Mesendoderm (in vitro differentiated cells): Measurements from ENCODE around the gene DOK7.

Experiments
- DNase-seq: peaks from one replicate; pipeline ENCODE4 v3.0.0; 2013
- H2AK5ac ChIP-seq: 2 replicates; pipeline ENCODE4 v1.6.1; 2013; ENCODE audit warnings: low read length, inconsistent platforms
- H2BK120ac ChIP-seq: 2 replicates; pipeline ENCODE4 v1.6.1; 2013; ENCODE audit warnings: low read depth, mild to moderate bottlenecking, low read length, moderate library complexity, mixed read lengths
- H2BK15ac ChIP-seq: replicated peaks from 2 replicates; pipeline ENCODE4 v1.6.1; 2013; ENCODE audit warnings: low read depth, mild to moderate bottlenecking, moderate library complexity
- H2BK5ac ChIP-seq: 2 replicates; pipeline ENCODE4 v1.6.1; 2013; ENCODE audit warnings: low read length, inconsistent platforms
- H3K18ac ChIP-seq: 2 replicates; pipeline ENCODE4 v1.6.1; 2013; ENCODE audit warnings: mild to moderate bottlenecking, low read length, mixed read lengths
- H3K23ac ChIP-seq: one replicate; pipeline ENCODE4 v1.6.1; 2013; ENCODE audit warnings: low read length
- H3K27ac ChIP-seq: 2 replicates; pipeline ENCODE4 v1.5.1; 2013; ENCODE audit warnings: low read depth, mild to moderate bottlenecking, inconsistent platforms, low read length, moderate library complexity
- H3K27me3 ChIP-seq: 2 replicates; pipeline ENCODE4 v1.6.1; 2013; ENCODE audit warnings: low read length, control low read depth, mild to moderate bottlenecking, inconsistent platforms; ENCODE audit not compliant: insufficient read depth, poor library complexity
- H3K36me3 ChIP-seq: 2 replicates; pipeline ENCODE4 v1.6.1; 2013; ENCODE audit warnings: low read length, inconsistent platforms; ENCODE audit not compliant: control insufficient read depth, insufficient read depth
- H3K4ac ChIP-seq: one replicate; pipeline ENCODE4 v1.6.1; 2013; ENCODE audit warnings: low read depth, mild to moderate bottlenecking, low read length, moderate library complexity
- H3K4me1 ChIP-seq: 2 replicates; pipeline ENCODE4 v1.6.1; 2013; ENCODE audit warnings: low read depth, low read length, inconsistent platforms; ENCODE audit not compliant: control insufficient read depth
- H3K4me2 ChIP-seq: 2 replicates; pipeline ENCODE4 v1.6.1; 2013; ENCODE audit warnings: low read length
- H3K4me3 ChIP-seq: 2 replicates; pipeline ENCODE4 v1.5.1; 2013; ENCODE audit warnings: mild to moderate bottlenecking, low read length
- H3K56ac ChIP-seq: one replicate; pipeline ENCODE4 v1.6.1; 2013; ENCODE audit warnings: low read length
- H3K79me1 ChIP-seq: 2 replicates; pipeline ENCODE4 v1.6.1; 2013; ENCODE audit warnings: low read length, inconsistent platforms
- H3K79me2 ChIP-seq: 2 replicates; pipeline ENCODE4 v1.6.1; 2013; ENCODE audit warnings: mild to moderate bottlenecking, low read length; ENCODE audit not compliant: control insufficient read depth, insufficient read depth
- H3K9ac ChIP-seq: 2 replicates; pipeline ENCODE4 v1.6.1; 2013; ENCODE audit warnings: low read length, inconsistent platforms
- H4K5ac ChIP-seq: one replicate; pipeline ENCODE4 v1.6.1; 2013; ENCODE audit warnings: low read length
- H4K8ac ChIP-seq: one replicate; pipeline ENCODE4 v1.6.1; 2013; ENCODE audit warnings: low read depth, mild to moderate bottlenecking, control low read depth, low read length, moderate library complexity
- WGBS: extraction: QIAGEN DNeasy Blood & Tissue Kit; methylation state at CpG from one replicate; pipeline ENCODE4 v1.1.7; 2013; ENCODE audit warnings: low lambda C conversion rate, missing lambda C conversion rate; ENCODE audit not compliant: insufficient coverage; ENCODE audit errors: extremely low coverage; 5-methylcytosine and 5-hydroxymethylcytosine counted together

DOK7 gene

DNA sequence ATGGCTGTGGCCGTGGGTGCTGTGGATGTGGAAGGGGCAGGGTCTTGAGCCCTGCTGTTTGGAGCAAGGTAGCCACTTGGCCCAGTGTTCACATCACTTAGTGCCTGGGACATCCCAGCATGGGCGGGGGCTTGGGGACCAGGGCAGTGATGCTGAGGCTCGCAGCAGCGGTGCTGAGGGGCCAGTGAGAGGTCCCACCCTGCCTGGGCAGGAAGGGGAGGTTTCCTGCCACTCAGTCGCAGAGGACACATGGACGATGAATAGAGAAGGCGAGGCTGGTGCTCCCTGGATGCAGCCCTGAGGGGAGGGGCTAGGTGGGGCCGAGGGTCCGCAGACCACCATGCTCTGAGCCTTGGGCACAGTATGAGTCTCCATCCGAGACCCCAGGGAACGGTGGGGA lies 25.7 kb downstream of the DOK7 start:
- Histone ChIP-seq H3K18ac (no peak overlapping the region), H4K8ac (no peak overlapping the region), H3K27ac (no peak overlapping the region), H2AK5ac (no peak overlapping the region), H4K5ac (no peak overlapping the region), H2BK120ac (no peak overlapping the region), H3K36me3 (no peaks in the 10 kb centered on the region), H3K79me2 (no peaks in the 10 kb centered on the region), H3K4me2 (no peak overlapping the region), H2BK15ac (no peak overlapping the region), H3K23ac (no peak overlapping the region), H3K79me1 (no peaks in the 10 kb centered on the region), H2BK5ac (no peak overlapping the region), H3K27me3 (no peaks in the 10 kb centered on the region), H3K4me3 (no peak overlapping the region), H3K4ac (no peak overlapping the region), H3K9ac (no peak overlapping the region), H3K4me1 (no peaks in the 10 kb centered on the region), H3K56ac (no peak overlapping the region)
- WGBS = no CpG with 5 or more reads among the region's 11 CpGs
- no peak for DNase-seq

DNA sequence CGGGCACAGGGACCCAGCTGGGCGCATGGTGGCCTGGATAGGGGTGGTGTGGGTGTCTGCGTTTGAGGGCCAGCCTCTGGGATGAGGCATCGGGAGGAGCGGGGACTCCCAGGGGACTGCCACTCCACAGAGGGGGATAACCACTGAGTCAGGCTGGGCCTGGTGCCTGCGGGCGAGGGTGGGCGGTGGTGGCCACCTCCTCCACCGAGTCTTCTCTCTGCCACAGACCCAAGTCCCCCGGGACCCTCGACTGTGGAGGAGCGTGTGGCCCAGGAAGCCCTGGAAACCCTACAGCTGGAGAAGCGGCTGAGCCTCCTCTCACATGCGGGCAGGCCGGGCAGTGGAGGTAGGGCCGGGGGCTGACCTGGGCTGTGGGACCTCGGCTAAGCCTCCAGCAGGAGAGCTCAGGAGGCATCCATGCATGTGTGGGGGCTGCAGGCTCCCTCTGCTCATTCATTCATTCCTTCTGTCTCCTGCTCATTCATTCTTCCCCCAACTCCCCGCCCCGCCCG lies 26.4 kb downstream of the DOK7 start:
- no peak overlapping the region for H2AK5ac ChIP-seq
- no peaks in the 10 kb centered on the region for H3K27me3 ChIP-seq
- no peaks in the 10 kb centered on the region for H3K79me1 ChIP-seq
- no peaks in the 10 kb centered on the region for H3K79me2 ChIP-seq
- H3K18ac ChIP-seq = no peak overlapping the region
- no peak overlapping the region for H4K5ac ChIP-seq
- H2BK15ac ChIP-seq = no peak overlapping the region
- H3K27ac ChIP-seq = no peak overlapping the region
- no peak overlapping the region for H3K9ac ChIP-seq
- no peaks in the 10 kb centered on the region for H3K36me3 ChIP-seq
- H3K23ac ChIP-seq = no peak overlapping the region
- no peak overlapping the region for H3K56ac ChIP-seq
- no peaks in the 10 kb centered on the region for H3K4me1 ChIP-seq
- H2BK5ac ChIP-seq = no peak overlapping the region
- H3K4me2 ChIP-seq = no peak overlapping the region
- no peak overlapping the region for H2BK120ac ChIP-seq
- H4K8ac ChIP-seq = no peak overlapping the region
- no peak overlapping the region for H3K4ac ChIP-seq
- DNase-seq = peak; percentile 38
- 100% methylated on average over 3 of the region's 20 CpGs for WGBS
- no peak overlapping the region for H3K4me3 ChIP-seq

DNA sequence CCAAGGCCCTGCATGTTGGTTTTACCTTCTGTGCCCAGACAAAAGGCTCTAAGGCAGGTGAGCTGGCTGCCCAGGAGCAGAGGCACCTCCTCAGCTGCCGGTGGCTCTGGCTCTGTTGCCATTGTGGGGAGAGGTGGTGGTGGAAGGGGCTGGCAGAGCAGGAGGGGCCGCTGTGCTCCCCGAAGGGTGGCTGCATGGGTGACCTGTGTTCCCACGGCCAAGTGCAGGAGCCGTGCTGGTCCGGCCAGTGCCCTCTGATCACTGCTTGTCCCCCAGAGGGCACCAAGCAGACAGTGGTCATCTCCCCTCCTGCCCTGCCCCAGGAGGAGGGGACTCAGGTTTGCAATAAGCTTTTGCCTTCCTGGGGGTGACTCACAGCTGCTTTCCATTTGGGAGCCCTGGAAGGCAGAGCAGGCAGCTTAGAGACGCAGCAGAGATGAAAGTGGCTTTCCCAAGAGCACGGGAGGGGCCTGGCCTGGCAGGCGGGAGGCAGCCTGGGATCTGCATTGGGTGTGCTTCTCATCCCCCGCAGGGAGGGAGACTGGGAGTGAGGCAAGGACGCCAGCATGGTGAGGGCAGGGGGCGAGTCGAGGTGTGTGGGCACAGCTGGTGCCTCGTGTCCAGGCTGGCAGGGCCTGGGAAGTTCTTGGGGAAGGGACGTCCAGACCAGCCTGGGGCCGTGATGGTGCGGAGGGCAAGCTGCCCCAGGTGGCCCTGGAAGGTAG lies 28.7 kb downstream of the DOK7 start:
- H3K9ac ChIP-seq = no peak overlapping the region
- H2BK5ac ChIP-seq = no peak overlapping the region
- H3K27me3 ChIP-seq = no peaks in the 10 kb centered on the region
- no CpG with 5 or more reads among the region's 17 CpGs for WGBS
- H3K36me3 ChIP-seq = no peaks in the 10 kb centered on the region
- H3K79me2 ChIP-seq = no peaks in the 10 kb centered on the region
- no peak overlapping the region for H2BK15ac ChIP-seq
- no peak overlapping the region for H4K8ac ChIP-seq
- H3K4me2 ChIP-seq = no peak overlapping the region
- no peak overlapping the region for H3K56ac ChIP-seq
- H3K4ac ChIP-seq = no peak overlapping the region
- no peak overlapping the region for H3K18ac ChIP-seq
- no peaks in the 10 kb centered on the region for H3K4me1 ChIP-seq
- H2AK5ac ChIP-seq = no peak overlapping the region
- no peak overlapping the region for H3K23ac ChIP-seq
- no peak overlapping the region for H3K4me3 ChIP-seq
- H3K79me1 ChIP-seq = no peaks in the 10 kb centered on the region
- no peak overlapping the region for H3K27ac ChIP-seq
- no peak overlapping the region for H2BK120ac ChIP-seq
- DNase-seq = peak; percentile 56
- H4K5ac ChIP-seq = no peak overlapping the region

DNA sequence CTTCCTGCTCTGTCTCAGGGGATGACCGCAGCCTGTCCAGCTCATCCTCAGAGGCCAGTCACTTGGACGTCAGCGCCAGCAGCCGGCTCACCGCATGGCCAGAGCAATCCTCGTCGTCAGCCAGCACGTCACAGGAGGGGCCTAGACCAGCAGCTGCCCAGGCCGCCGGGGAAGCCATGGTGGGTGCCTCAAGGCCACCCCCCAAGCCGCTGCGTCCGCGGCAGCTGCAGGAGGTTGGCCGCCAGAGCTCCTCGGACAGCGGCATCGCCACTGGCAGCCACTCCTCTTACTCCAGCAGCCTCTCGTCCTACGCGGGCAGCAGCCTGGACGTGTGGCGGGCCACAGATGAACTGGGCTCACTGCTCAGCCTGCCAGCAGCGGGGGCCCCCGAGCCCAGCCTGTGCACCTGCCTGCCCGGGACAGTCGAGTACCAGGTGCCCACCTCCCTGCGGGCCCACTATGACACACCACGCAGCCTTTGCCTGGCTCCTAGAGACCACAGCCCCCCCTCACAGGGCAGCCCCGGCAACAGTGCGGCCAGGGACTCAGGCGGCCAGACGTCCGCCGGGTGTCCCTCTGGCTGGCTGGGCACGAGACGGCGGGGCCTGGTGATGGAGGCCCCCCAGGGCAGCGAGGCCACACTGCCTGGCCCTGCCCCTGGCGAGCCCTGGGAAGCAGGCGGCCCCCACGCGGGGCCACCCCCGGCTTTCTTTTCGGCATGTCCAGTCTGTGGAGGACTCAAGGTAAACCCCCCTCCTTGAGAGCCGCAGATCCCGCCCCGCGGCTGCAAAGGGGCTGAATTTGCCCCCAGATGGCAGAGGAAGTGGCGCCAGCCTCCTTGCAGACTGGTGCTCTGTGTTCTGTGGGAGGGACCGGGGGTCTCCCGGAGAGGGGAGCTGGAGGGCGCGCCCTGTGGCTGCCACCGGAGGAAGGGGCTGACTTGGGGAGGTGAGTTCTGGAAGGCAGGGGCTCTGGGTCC lies 29.9 kb downstream of the DOK7 start:
- no peaks in the 10 kb centered on the region for H3K4me1 ChIP-seq
- H3K79me2 ChIP-seq = no peaks in the 10 kb centered on the region
- no peak overlapping the region for H3K4ac ChIP-seq
- no peak overlapping the region for H3K23ac ChIP-seq
- no peaks in the 10 kb centered on the region for H3K79me1 ChIP-seq
- H2BK120ac ChIP-seq = no peak overlapping the region
- WGBS = no CpG with 5 or more reads among the region's 55 CpGs
- no peak overlapping the region for H3K18ac ChIP-seq
- no peak overlapping the region for H3K4me3 ChIP-seq
- no peak overlapping the region for H3K27ac ChIP-seq
- no peak for DNase-seq
- no peak overlapping the region for H2BK5ac ChIP-seq
- H3K36me3 ChIP-seq = no peaks in the 10 kb centered on the region
- H3K9ac ChIP-seq = no peak overlapping the region
- no peak overlapping the region for H2AK5ac ChIP-seq
- H2BK15ac ChIP-seq = no peak overlapping the region
- H4K8ac ChIP-seq = no peak overlapping the region
- H3K4me2 ChIP-seq = no peak overlapping the region
- no peak overlapping the region for H4K5ac ChIP-seq
- no peaks in the 10 kb centered on the region for H3K27me3 ChIP-seq
- no peak overlapping the region for H3K56ac ChIP-seq

DNA sequence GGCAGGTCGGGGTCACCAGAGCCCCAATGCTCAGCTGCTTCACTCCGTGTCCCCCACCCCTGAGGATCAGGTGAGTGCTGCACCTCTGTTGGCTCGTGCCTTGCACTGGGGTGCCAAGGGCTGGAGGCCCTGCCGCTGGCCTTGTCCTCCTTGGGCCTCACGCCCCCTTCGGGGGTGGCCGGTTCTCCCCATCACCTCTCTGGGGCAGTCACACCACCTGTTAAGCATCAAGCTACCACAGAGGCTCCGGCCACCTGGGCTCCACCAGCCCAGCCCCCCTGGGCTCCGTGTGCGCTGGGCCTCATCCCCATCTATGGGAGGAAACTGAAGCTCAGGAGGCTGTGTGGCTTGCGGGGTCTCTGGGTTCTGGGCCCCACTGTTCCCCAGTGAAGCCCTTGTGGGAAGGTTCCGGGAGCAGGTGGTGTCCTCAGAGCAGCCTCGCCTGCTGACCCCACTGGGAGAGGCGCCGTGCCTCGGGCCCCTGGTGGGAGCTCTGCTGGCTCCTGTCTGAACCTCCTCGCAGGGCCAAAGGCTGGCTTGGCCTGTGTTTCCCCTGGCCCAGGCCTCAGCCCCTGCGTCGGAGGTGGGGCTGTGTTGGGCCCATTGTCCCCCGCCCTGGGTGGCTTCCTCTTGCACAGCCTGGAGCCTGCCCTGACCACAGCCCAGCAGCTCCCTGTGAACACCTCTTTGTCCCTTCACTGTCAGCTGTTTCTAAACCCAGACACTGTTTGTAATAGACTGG lies 30.8 kb downstream of the DOK7 start:
- Histone ChIP-seq H4K8ac (no peak overlapping the region), H3K79me2 (no peaks in the 10 kb centered on the region), H3K18ac (no peak overlapping the region), H2AK5ac (no peak overlapping the region), H3K79me1 (no peaks in the 10 kb centered on the region), H3K4me3 (no peak overlapping the region), H2BK120ac (no peak overlapping the region), H3K9ac (no peak overlapping the region), H3K36me3 (no peaks in the 10 kb centered on the region), H3K27ac (no peak overlapping the region), H2BK5ac (no peak overlapping the region), H3K23ac (no peak overlapping the region), H3K27me3 (no peaks in the 10 kb centered on the region), H3K4me1 (no peaks in the 10 kb centered on the region), H2BK15ac (no peak overlapping the region), H4K5ac (no peak overlapping the region), H3K4ac (no peak overlapping the region), H3K56ac (no peak overlapping the region), H3K4me2 (no peak overlapping the region)
- no CpG with 5 or more reads among the region's 20 CpGs for WGBS
- DNase-seq = peak; percentile 22
